A172 (cell line): ENCODE results near the gene ZFP36. TPM values are rescaled to one million over a fixed set of nuclear protein-coding genes. Genes with fewer than 3 reads are reported as not detected.

Experiments
- DNase-seq: peaks from one replicate; pipeline ENCODE4 v3.0.0-alpha.2; 2015; ENCODE audit warnings: low spot score
- total RNA-seq: library from RNA; depleted of rRNA; stranded (reverse); fragments of >200 nt; shearing (Covaris generic); gene quantifications from 2 replicates; pipeline ENCODE4 v1.2.3, GENCODE V29; 2014

The ZFP36 gene
- total RNA-seq, 1 experiment from 2014 or later, result 0.50 TPM

DNA sequence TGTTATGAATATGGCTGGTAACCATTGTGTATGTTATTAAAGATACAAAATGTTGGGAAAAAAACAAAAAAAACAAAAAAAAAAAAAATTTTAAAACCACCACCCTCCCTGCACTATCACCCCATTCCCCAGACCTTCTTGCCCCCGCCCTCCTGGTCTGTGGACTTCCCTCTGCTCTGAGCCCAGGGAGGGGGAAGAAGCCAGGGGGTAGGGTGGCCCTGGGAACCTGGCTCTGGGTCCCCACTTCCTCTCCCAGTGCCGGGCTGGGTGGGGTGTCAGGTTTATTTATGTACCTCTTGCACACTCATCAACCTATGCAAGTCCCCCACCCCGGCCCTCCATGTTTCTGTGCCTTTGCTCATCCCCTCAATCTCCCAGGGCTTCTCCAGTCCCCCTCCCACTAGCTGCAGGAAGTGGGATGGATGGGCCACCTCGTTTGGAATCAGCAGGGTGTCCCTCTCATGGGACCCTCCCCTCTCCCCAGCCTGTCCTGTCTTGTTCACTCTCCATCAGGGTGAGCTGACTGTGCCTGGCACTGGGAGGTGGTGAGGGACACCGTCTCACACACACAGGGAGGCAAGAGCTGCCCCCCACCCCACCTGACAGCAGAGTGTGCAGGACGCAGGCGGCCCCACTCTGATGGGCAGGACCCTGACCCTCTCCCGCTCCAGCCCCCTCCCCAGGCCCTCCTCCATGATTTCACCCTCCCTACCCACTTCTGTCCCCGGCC is 21.6 kb upstream of the ZFP36 start:
- no peak for DNase-seq

DNA sequence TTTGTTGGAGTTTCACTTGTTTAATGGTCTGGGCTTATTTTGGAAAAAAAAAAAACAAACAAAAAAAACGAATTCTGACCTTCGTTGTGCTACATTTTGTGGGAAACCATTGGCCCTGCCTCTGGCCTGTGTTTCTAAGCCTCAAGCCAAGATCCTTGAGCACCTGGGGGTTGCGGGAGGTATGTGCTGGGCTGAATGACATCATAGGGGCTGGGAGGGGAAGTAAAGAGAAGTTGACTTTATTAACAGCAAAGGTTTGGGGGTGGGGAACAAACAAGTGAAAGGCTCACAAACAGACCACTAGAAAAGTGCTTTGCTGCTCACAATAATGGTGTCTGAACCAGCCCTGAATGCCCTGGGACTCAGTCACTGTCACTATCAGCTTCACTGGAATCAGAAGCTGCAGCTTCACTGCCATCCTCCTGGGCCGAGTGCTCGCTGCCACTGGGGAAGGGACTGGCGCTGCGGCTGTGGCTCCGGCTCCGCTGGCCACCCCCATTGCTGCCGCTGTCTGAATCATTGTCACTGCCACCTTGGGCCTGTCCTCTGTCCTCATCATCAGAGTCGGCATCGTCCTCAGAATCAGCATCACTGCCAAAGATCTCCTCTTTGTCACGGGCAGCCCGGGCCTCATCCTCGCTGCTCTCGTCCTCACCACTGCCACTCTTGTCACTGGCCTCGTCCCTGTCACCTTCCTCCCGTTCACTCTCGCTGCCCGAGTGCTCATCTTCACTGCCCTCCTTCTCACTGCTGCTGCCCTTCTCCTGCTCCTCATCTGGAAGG is 20.8 kb upstream of the ZFP36 start:
- no peak for DNase-seq

DNA sequence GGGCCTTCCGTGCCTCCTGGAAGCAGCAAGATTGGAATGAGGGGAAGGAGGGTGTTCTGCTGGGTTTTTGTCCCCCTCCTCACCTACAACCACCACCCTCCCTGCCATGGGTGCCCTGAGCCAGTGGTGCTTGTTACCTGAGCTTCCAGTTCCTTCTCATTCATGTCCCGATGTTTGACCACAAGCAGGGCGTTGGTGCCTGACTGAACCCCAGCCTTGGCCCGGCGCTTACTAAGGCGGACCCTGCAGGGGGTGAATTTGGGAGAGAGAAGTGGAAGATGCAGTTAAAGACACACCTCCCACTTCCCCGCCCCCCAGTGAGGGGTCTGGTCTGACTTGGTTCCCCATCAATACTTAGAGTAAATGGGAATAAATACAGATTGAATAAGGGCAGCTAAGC is 20.1 kb upstream of the ZFP36 start:
- no peak for DNase-seq

DNA sequence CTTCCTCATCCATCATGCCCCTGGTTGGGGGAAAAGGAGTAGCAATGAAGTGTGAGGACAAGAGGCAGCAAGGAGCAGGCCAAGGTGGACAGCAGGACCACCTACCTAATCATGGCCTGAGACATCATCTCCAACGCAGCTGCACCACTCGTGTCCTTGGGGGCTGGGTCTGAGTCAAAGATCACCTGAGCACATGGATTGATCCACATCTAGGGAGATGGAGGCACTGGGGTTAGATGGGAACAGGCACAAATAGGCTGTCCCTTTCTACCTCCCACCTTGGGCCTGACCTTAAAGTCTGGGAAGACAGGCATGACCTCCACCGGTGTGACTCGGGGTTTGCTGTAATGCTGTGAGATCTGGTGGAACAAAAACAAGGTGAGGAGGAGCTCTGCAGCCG is 18.0 kb upstream of the ZFP36 start:
- DNase-seq, result no peak

GRCh38 chr19:39389631-39390414 is 16.8 kb upstream of the ZFP36 start:
- DNase-seq, result no peak

DNA sequence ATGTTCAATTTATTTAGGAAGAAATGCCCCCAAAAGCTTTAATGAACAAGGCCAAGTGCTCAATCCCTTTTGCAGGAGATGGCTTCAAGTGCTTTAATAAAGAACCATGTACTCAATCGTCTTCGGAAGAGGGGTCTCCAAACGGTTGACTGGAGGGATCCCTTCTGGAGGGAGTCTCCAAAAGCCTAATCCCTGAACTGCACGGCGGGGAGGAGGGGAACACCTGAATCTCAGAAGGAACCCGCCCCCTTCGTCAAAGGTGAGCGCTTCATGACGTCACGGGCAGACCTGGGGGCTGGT is 16.2 kb upstream of the ZFP36 start:
- peak; percentile 58 for DNase-seq

DNA sequence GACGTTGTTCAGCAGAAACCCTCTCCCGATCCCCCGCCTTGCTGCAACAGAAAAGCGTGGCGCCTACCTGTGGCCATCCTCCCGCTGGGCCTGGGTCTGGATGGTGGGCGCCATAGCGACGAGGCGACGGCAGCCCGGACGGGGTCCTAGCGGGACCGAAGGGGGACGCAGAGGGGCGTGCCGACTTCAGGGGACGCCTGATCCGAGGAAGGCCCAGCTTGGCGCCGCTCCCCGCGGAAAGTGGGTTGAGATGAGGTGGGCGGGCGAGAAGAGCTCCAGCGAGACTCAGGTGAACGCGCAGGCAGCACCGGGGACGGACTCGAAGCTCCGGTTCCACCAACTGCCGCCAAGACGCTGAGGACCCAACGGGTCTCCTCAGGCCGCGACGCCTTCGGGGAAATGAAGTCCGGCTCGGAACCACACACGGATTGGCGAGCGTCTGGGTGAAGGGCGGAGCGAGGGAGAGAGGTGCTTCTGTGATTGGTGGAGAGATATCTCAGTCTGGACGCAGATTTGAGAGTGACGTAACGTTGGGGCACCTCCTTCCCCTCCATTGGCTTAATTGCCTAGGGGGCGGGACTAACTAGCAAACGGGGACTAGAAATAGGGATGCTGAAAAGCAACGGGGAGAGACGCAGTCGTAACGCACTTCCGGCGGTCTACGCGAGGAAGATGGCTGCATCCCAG is 15.8 kb upstream of the ZFP36 start, which contains the start of the genes MED29 and PAF1:
Gene MED29, plus strand, starts transcription at position 628 of the 687 bp plus-strand sequence. Its CDS starts 45 bp downstream, at position 673.
Gene PAF1, minus strand, starts transcription at position 356 of the 687 bp plus-strand sequence. Its CDS starts 242 bp downstream, at position 114.
- DNase-seq, result peak; percentile 100

GRCh38 chr19:39397360-39398296 is 9.0 kb upstream of the ZFP36 start:
- peak; percentile 79 for DNase-seq

GRCh38 chr19:39398297-39398864 is 8.3 kb upstream of the ZFP36 start:
- peak; percentile 92 for DNase-seq

DNA sequence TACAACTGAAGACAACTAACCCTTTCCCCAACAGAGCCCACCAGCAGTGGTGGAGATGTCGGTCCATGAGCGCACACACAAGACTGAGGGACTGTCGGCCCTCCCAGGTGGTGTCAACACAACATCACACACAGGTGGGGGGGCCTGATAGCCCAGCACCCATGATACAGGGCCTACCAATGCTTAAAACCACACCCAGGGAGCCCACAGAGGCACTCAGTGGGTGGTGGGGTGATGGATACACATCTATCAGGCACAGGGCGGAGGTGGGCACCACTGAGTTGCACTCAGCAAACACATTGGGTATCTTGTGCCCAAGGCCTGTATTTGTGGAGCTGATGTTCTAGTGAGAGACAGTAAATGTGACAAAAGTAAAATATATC is 7.0 kb upstream of the ZFP36 start:
- DNase-seq, result no peak

DNA sequence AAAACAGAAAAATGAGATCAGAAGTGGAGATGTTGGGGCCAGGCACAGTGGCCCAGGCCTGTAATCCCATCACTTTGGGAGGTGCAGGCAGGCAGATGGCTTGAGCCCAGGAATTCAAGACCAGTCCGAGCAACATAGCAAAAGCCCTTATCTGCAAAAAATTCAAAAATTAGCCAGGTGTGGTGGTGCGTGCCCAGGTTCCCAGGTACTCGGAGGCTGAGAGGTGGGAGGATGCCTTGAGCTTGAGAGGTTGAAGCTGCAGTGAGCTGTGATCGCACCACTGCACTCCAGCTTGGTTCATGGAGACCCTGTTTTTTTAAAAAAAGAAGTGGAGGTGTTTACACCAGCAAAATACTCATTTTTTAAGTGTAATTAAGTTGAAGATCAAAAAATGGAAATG is 6.6 kb upstream of the ZFP36 start:
- no peak for DNase-seq

GRCh38 chr19:39401070-39401548 is 5.5 kb upstream of the ZFP36 start:
- DNase-seq, result no peak

- peak; percentile 90 for DNase-seq
Observed at GRCh38 chr19:39401549-39402345, 4.9 kb upstream of the ZFP36 start.

DNA sequence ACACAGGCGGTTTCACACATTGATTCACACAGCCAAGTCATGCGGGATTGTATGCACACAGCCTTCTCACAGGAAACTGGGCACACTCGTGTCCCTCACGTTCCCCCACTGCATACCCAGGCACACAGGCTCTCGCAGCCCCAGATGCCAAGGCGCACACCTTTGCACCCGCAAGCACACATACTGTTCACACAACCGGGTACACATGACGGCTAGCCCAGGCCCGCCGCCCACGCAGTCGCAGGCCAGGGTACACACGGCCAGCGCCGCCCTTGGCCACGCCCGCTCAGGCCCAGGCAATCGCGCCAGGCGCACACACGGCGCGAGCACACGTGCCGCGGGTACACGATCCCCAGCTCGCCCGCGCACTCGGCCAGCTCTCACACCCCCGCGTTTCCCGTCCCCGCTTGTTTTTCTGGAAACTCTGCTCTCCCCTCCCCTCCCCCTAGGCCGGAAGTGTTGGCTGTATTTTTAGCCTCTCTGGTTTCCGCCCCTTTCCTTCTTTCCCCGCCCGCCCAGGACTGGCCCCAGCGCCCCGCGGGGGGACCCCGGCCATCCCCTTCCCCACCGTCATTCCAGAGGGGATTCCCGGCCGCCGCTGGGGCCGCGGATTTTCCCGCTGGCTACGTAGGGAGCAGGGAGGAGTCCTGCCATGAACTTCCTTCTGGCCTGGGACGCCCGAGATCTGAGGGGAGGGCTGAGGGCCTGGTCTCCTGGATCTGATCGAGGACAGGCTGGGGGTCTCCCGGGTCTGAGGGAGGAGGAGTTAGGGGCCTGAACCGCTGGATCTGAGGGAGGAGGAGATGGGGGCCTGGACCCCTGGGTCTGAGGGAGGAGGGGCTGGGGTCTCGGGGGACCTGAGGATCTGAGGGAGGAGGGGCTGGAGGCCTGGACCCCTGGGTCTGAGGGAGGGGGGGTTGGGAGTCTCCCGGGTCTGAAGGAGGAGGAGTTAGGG is 4.0 kb upstream of the ZFP36 start:
- DNase-seq, result peak; percentile 82

DNA sequence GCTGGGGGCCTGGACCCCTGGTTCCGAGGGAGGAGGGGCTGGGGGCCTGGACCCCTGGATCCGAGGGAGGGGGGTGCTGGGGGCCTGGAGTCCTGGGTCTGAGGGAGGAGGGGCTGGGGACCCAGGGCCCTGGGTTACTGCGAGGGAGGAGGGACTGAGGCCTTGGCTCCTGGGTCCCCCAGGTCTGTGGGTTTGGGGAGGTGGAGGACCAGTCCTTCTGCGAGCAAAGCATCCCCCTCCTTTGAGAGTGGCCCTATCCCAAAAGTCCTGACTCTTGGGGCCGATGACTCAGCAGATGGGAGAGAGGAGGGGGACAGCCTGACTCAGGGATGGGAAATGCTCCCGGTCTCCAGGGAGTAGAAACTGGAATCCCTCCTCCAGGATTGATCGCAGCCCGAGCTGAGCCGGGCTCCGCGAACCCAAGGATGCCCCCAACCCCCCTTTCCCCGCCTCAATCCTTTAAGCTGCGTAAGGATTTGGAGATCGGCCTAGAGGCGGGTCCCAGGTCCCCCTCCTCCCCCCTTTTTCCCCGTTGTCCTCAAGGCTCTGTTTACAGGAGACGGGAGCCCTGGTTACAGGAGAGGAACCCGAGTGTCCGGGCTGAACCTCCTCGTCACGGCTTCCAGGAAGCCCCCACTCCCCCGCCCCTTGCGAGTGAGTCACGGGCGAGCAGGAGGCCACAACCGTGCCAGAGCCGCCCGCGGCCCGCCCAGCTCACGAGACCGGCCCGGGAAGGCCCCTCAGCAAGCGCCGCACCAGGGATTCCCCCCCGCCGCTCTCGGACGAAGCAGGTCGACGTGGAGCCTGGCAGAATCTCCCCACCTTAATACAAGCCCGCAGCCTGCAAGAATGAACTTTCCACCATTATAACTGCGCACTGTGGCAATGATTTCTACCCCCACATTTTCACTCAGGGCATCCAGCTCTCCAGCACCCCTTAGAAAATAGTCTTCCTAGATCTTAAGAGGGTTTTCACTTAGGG is 3.0 kb upstream of the ZFP36 start:
- DNase-seq, result peak; percentile 96

DNA sequence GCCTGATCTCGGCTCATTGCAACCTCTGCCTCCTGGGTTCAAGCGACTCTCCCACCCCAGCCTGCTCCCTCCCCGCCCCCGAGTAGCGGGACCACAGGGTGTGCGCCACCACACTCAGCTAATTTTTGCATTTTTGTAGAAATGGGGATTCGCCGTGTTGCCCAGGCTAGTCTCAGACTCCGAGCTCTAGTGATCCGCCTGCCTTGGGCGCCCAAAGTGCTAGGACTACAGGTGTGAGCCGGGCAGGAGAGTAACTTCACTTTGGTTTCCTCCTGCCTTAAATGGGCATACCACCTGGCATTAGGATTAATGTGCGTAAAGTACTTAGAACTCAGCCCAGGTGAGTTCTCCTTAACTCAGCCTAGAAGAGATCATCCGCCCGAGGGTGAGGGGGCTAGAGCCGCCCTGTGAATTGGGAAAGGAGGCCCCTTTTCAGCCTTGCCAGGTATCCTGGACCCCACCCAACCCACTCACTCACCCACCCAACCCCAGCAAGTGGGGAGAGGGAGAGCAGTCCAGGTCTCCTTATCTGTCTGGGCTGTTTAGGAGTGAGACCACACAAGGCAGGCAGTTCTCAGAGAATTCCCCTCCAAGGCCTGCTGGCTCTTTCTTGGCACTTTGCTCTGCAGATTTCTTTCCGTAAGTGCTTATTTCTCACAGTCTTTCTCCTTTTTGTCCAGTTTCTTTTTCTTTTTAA is 1.2 kb upstream of the ZFP36 start:
- DNase-seq, result no peak
